Breast epithelium (tissue), 4 donors: Measurements from ENCODE around the gene CYB5R3. TPM values are rescaled to one million over a fixed set of nuclear protein-coding genes. Genes with fewer than 3 reads are reported as not detected.
"Not testable (repeated sequence)": the region's sequence is repeated elsewhere in the genome, so short reads cannot be mapped to it uniquely, and the experiment has no call there.

Experiments used
- DNase-seq, 2 donors: peaks; one replicate each; pipeline ENCODE4 v3.0.0-alpha.2; 2019; ENCODE audit warnings: low spot score in 2 of 2
- H3K27ac ChIP-seq, 2 donors: fragments of 200-600 bp; sonication (generic) in 1 of 2; one replicate each; pipeline ENCODE4 v1.5.1; 2016 to 2019; ENCODE audit warnings: mild to moderate bottlenecking in 1 of 2
- H3K27me3 ChIP-seq, 2 donors: fragments of 200-600 bp; sonication (generic) in 1 of 2; one replicate each; pipeline versions ENCODE4 v1.5.1 to v1.6.0; 2017 to 2019; ENCODE audit warnings: control low read depth in 1 of 2, mild to moderate bottlenecking in 1 of 2
- H3K36me3 ChIP-seq: fragments of 200-600 bp; one replicate; pipeline ENCODE4 v1.5.1; 2019
- H3K4me1 ChIP-seq, 2 donors: fragments of 200-600 bp; sonication (generic); one replicate each; pipeline ENCODE4 v1.5.1; 2016 to 2019; ENCODE audit warnings: control low read depth in 1 of 2
- H3K4me3 ChIP-seq, 3 donors: fragments of 200-600 bp; sonication (generic); 1 replicate in 2 of 3; 2 replicates in 1 of 3; pipeline ENCODE4 v1.5.1; 2016 to 2019; ENCODE audit warnings: mild to moderate bottlenecking in 3 of 3, moderate library complexity in 2 of 3
- H3K9me3 ChIP-seq, 2 donors: fragments of 200-600 bp; sonication (generic) in 1 of 2; one replicate each; pipeline ENCODE4 v1.5.1; 2016 to 2019; ENCODE audit warnings: control low read depth in 1 of 2
- POLR2A ChIP-seq: fragments of 450-650 bp; IDR thresholded peaks from one replicate; pipeline ENCODE4 v1.6.1; 2016; ENCODE audit warnings: antibody characterized with exemption, mild to moderate bottlenecking, moderate library complexity
- POLR2AphosphoS5 ChIP-seq, 3 donors: sonication (generic); formaldehyde crosslinking; IDR thresholded peaks; one replicate each; pipeline ENCODE4 v1.6.1; 2017; ENCODE audit warnings: antibody characterized with exemption in 3 of 3
- intact Hi-C: fragments of 100-400 bp; cut with DNase I; formaldehyde crosslinking; loops from one replicate; pipeline ENCODE4 v1.15.1; 2023; ENCODE audit warnings: low total_unique reads
- total RNA-seq, 3 donors: library from RNA; depleted of rRNA; stranded (reverse); fragments of >200 nt; gene quantifications; one replicate each; pipeline ENCODE4 v1.1.0, GENCODE V29; 2016
- TF ChIP-seq, protein P1 (sequence below), 3 donors: fragments of 450-650 bp; IDR thresholded peaks; one replicate each; pipeline ENCODE4 v1.5.1; 2016 to 2017; ENCODE audit warnings: antibody characterized with exemption in 3 of 3, mild to moderate bottlenecking in 3 of 3, moderate library complexity in 3 of 3

The CYB5R3 gene
- total RNA-seq, 3 donors from 2014 or later, result 56.5 to 248 (median 87.5) TPM

DNA sequence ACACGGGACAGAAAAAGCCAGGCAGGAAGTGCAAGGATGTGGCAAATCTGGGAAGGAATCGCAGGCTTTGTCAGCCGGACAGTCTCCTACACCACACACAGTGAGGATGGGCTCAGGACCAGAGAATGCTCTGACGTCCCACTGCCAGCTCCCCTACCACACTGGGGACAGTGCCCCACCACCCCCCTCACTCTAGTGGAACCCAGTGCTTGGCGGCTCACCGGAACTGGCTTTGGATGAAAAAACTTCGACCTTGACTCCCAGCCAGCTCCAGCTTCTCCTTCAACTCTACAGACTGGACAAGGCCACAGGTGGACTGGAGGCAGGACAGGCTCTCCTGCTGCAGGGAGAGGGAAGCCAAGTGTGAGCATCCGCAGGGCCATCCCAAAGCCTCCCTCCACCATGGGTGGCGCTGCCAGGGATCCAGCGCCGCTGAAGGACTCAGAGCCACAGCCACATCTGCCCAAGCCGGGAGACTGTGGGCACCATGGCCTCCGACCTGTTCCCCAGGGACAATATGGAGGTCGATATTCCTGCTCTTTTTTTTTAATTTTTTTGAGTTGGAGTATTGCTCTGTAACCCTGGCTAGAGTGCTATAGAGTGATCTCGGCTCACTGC is 71.5 kb downstream of the CYB5R3 start:
- TF ChIP-seq, protein P1, sequence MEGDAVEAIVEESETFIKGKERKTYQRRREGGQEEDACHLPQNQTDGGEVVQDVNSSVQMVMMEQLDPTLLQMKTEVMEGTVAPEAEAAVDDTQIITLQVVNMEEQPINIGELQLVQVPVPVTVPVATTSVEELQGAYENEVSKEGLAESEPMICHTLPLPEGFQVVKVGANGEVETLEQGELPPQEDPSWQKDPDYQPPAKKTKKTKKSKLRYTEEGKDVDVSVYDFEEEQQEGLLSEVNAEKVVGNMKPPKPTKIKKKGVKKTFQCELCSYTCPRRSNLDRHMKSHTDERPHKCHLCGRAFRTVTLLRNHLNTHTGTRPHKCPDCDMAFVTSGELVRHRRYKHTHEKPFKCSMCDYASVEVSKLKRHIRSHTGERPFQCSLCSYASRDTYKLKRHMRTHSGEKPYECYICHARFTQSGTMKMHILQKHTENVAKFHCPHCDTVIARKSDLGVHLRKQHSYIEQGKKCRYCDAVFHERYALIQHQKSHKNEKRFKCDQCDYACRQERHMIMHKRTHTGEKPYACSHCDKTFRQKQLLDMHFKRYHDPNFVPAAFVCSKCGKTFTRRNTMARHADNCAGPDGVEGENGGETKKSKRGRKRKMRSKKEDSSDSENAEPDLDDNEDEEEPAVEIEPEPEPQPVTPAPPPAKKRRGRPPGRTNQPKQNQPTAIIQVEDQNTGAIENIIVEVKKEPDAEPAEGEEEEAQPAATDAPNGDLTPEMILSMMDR (IDR thresholded peaks at IDR 0.05), result no peak
- TF ChIP-seq POLR2AphosphoS5 (IDR thresholded peaks at IDR 0.05), result no peak
- TF ChIP-seq POLR2A, result no peak
- no peak for DNase-seq
- Histone ChIP-seq H3K4me1 (no peaks in the 10 kb centered on the region), H3K27me3 (no peaks in the 10 kb centered on the region), H3K27ac (no peak overlapping the region), H3K36me3 (no peaks in the 10 kb centered on the region), H3K9me3 (no peaks in the 10 kb centered on the region), H3K4me3 (no peak overlapping the region)
- intact Hi-C loops, result no loop called here

DNA sequence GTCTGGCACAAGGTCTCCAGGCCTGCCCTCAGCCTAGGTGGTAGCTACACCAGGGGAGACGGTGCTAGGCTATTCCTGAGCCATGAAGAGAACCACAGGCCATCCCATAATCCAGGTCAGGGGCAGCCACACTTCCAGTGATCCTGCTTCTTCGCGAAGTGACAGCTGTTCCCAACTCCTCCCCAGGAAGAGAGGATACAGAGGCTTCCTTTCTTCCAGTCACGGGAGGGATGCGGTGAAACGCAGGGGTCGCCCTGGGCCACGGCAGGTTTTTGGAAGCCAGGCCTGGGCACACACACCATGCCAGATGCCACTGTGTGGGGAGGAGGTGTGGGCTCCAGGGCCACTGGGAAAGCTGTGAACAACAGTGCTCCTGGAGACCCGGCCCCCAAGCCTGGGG is 72.1 kb downstream of the CYB5R3 start:
- H3K9me3 ChIP-seq, H3K4me1 ChIP-seq, H3K36me3 ChIP-seq, H3K27me3 ChIP-seq, H3K4me3 ChIP-seq, DNase-seq, H3K27ac ChIP-seq, intact Hi-C loops: not testable (repeated sequence)

DNA sequence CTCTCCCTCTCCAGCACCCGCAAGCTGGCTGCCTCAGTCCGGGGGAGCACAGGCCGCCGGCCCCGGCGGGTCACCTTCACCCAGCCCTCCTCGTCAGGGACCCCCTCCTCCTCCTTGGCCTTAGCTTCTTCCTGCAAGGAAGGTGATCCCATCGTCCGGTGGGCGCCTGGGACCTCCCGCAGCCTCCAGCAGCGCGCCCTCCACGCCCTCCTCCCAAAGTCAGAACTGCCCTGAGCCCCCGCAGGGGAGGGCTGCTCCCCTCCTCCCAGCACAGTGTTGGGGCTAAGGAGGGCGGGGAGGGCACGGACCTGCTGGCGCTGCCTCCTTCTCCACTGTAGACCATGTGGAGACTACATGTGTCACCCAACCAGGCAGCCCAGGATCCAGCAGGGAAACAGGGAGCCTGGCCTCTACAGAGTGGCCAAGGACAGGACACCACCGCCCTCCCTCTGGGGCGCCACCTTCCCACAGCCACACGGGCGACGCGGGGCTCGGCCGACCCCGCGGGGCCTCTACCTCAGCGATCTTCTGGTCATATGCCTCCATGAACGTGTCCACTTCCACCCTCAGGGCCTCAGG is 73.1 kb downstream of the CYB5R3 start:
- H3K27me3 ChIP-seq, intact Hi-C loops, H3K4me1 ChIP-seq, H3K4me3 ChIP-seq, H3K27ac ChIP-seq, H3K9me3 ChIP-seq, DNase-seq, H3K36me3 ChIP-seq: not testable (repeated sequence)

DNA sequence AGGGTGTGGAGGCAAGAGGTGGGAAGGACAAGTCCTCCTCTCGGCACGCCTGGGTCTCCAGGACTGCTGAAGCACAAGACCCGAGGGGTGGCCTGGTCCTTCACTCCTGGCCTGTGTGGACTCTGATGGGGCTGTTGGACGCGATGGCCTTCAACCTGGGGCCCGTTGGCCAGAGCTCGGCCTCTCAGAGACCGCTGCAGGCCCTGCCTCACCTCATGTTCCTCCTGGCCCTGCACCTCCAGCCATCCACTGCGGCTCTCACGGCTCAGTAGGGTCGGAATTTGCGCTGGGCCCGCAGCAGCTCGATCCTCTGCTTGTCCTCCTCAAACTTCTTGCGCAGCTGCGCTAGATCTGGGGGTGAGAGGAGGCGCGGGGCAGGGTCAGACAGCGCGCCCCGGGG is 74.7 kb downstream of the CYB5R3 start:
- H3K4me3 ChIP-seq, H3K27ac ChIP-seq, intact Hi-C loops, DNase-seq, H3K9me3 ChIP-seq, H3K27me3 ChIP-seq, H3K36me3 ChIP-seq, H3K4me1 ChIP-seq: not testable (repeated sequence)

DNA sequence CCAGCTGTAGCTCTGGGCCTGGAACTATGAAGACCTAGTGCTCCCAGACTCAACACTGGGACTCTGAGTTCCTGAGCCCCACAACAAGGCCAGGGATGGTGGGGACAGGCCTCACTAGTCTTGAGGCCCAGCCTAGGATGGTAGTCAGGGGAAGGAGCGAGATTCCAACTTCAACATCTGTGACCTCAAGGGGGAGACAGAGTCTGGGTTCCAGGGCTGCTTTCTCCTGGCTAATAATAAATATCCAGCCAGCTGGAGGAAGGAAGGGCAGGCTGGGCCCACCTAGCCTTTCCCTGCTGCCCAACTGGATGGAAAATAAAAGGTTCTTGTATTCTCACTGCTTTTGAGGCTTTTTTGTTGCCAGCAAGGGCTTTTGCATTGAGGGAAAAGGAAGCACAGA is 75.1 kb downstream of the CYB5R3 start:
- H3K27me3 ChIP-seq, H3K4me1 ChIP-seq, H3K36me3 ChIP-seq, H3K4me3 ChIP-seq, H3K9me3 ChIP-seq, H3K27ac ChIP-seq, DNase-seq, intact Hi-C loops: not testable (repeated sequence)

DNA sequence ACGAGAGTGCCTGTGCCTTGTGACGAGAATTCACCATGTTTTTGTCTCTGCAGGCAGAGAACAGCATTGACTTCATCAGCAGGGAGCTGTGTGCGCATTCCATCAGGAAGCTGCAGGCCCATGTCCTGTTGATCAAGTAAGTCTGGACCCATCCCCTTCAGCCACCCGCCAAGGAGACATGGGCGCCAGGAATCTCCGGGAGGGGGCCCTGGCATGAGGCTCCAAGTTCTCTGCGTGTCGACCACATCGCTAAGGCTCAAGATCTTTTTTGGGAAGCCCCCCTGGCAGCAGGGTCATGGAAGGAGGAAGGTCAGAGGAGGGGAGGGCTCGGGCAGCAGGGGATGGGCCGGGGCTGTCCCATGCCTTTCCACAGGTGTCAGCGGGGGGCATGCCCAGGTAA is 78.1 kb downstream of the CYB5R3 start:
- H3K9me3 ChIP-seq, DNase-seq, H3K27me3 ChIP-seq, H3K36me3 ChIP-seq, H3K4me1 ChIP-seq, intact Hi-C loops, H3K27ac ChIP-seq, H3K4me3 ChIP-seq: not testable (repeated sequence)

DNA sequence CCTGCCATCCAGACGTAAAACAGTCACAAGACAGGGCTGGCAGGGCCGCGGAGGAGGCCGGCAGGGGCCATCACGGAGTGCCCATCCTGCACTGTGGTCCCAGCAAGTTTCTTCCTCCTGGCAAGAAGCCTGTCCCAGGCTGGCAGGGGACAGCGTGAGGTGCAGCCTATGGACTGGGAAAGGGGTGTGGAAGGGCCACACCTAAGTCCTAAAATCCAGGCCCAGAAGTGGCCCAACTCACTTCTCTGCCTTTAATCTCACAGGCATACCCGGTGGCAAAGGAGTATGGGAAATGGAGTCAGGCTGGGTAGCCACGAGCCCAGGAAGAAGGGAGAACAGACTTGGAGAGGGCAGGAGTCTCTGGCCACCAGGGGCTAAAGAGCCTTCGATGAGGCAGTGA is 78.6 kb downstream of the CYB5R3 start:
- H3K9me3 ChIP-seq, H3K4me3 ChIP-seq, H3K36me3 ChIP-seq, H3K4me1 ChIP-seq, DNase-seq, H3K27ac ChIP-seq, intact Hi-C loops, H3K27me3 ChIP-seq: not testable (repeated sequence)

DNA sequence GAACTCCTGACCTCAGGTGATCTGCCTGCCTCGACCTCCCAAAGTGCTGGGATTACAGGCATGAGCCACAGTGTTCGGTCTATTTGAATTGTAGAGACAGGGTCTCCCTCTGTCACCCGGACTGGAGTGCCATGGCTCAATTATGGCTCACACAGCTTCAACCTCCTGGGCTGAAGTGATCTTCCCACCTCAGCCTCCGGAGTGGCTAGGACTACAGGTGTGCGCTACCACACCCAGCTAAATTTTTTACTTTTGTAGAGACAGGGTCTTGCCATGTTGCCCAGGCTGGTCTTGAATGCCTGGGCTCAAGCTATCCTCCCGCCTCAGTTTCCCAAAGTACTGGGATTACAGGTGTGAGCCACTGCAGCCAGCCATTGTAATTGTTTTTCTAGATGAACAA is 81.2 kb downstream of the CYB5R3 start:
- H3K9me3 ChIP-seq, intact Hi-C loops, H3K4me1 ChIP-seq, DNase-seq, H3K27me3 ChIP-seq, H3K4me3 ChIP-seq, H3K36me3 ChIP-seq, H3K27ac ChIP-seq: not testable (repeated sequence)

Other genes starting within 250 kb of the CYB5R3 start
- 1 to 10 TPM in 2 of 3 donors, under 1 TPM in 1; 0.66 to 4.3 (median 1.5) TPM for gene NFAM1, start 217.0 kb downstream of the CYB5R3 start, total RNA-seq
- 10 to 100 TPM; 19.0 to 31.8 (median 25.6) TPM for gene RRP7A, start 129.6 kb downstream of the CYB5R3 start, total RNA-seq
- gene SERHL2, start 95.4 kb downstream of the CYB5R3 start, total RNA-seq, result 10 to 100 TPM in 2 of 3 donors, 1 to 10 TPM in 1; 1.3 to 64.2 (median 16.7) TPM
- 10 to 100 TPM; 33.1 to 52.8 (median 38.3) TPM for gene POLDIP3, start 34.5 kb downstream of the CYB5R3 start, total RNA-seq
- gene ATP5MGL, start 8.8 kb downstream of the CYB5R3 start, total RNA-seq, result under 1 TPM in 1 of 3 donors, not detected in 2; 0.73 TPM
- 10 to 100 TPM in 2 of 3 donors, 1 to 10 TPM in 1; 6.6 to 32.8 (median 22.9) TPM for gene A4GALT, start 71.5 kb upstream of the CYB5R3 start, total RNA-seq
- 10 to 100 TPM; 51.2 to 90.7 (median 70.8) TPM for gene ARFGAP3, start 207.9 kb upstream of the CYB5R3 start, total RNA-seq